GM12878 (cell line): ENCODE data around the gene TAX1BP3.

Experiments
- CTCF ChIP-seq, 3 experiments: IDR thresholded peaks in 2 of 3; conservative IDR thresholded peaks in 1 of 3; 2 replicates each; pipeline ENCODE4 v1.5.1; 2011; ENCODE audit warnings: low read depth in 3 of 3, low read length in 3 of 3, mild to moderate bottlenecking in 3 of 3, control low read depth in 2 of 3, moderate library complexity in 2 of 3, inconsistent platforms in 1 of 3, mixed read lengths in 1 of 3; ENCODE audit not compliant: control insufficient read depth in 2 of 3, insufficient read depth in 1 of 3; ENCODE audit errors: extremely low read depth in 1 of 3
- EP300 ChIP-seq, 2 experiments: fragments of 150-350 bp in 1 of 2; IDR thresholded peaks; 2 replicates each; pipeline ENCODE4 v1.6.1; 2011 to 2012; ENCODE audit warnings: low read depth in 2 of 2, low read length in 2 of 2, borderline replicate concordance in 1 of 2, improper control_type of control experiment in 1 of 2, inconsistent platforms in 1 of 2; ENCODE audit not compliant: control insufficient read depth in 1 of 2
- MXI1 ChIP-seq: fragments of 150-350 bp; IDR thresholded peaks from 2 replicates; pipeline ENCODE4 v1.6.1; 2011; ENCODE audit warnings: low read depth, mild to moderate bottlenecking, inconsistent platforms, low read length, improper control_type of control experiment

GRCh38 chr17:3669548-3669947 lies 1.2 kb upstream of the TAX1BP3 start:
- TF ChIP-seq CTCF (IDR thresholded peaks at IDR 0.05 in 2 of 3, conservative IDR thresholded peaks at IDR 0.05 in 1 of 3; ENCODE audit: control insufficient read depth in 2 of 3, extremely low read depth in 1 of 3, insufficient read depth in 1 of 3, low read depth in 3 of 3, low read length in 3 of 3) = no peak
- TF ChIP-seq EP300 (IDR thresholded peaks at IDR 0.05; ENCODE audit: borderline replicate concordance in 1 of 2, control insufficient read depth in 1 of 2, low read depth in 2 of 2, low read length in 2 of 2) = no peak
- no peak for TF ChIP-seq MXI1
